Measurements from ENCODE around the gene SNX11. TPM values are rescaled to one million over a fixed set of nuclear protein-coding genes. Genes with fewer than 3 reads are reported as not detected.

The SNX11 gene
- total RNA-seq, 1 donor from 2014 or later: 10.5 TPM

GRCh38 chr17:48084932-48085331 is 22.6 kb upstream of the SNX11 start:
- ATAC-seq: no peak
- no peak for DNase-seq (ENCODE audit: missing footprints)
- intact Hi-C loops (cut with DNase I): no loop called here

DNA sequence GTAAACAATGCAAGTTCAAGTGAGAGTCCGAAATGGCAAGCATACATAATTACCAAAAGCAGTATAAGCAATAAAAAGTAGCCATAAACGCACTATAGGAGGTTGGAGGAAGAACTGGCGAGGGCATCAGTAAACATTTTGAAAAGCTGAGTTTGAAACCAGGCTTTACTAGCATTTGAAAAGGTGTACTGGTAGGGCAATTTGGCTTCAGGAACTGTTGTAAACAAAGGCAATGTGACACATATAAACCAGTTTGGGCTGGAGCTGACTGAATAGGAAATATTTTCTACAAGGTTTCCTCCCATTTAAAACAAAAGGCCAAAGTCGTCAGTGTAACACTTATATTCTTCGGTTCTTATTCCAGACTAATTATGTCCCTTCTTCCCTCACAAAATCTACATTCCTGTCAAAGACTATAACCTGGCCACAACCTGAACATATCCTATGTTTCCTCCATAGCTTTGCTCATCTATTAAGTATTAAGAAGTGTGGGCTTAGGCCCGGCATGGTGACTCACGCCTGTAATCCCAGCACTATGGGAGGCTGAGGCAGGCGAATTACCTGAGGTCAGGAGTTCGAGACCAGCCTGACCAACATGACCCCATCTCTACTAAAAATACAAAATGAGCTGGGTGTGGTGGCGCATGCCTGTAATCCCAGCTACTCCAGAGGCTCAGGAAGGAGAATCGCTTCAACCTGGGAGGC is 14.1 kb upstream of the SNX11 start:
- DNase-seq (ENCODE audit: missing footprints): no peak
- intact Hi-C loops (cut with DNase I): no loop called here
- ATAC-seq: no peak

- intact Hi-C loops (cut with DNase I): no loop called here
- no peak for DNase-seq (ENCODE audit: missing footprints)
- no peak for ATAC-seq
Observed at GRCh38 chr17:48095611-48096010, 12.0 kb upstream of the SNX11 start.

DNA sequence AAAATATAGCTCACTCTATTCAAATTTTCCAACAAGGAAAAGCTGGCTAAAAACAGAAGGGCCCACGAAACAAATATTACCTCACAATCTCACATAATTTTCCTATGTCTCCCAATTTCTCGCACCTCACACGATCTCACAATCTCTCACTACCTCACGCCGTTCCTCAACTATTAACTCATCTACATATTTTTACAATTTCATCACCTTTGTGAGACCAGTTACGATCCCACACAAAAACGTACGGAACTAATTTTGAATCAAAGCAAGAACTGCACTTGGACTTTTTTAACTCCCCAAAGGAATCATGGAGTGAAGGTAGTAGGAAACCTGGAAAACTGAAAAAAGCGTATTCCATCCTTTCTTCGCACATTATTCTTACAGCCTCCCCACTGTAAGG is 7.4 kb upstream of the SNX11 start:
- intact Hi-C loops (cut with DNase I): no loop called here
- no peak for DNase-seq (ENCODE audit: missing footprints)
- ATAC-seq: no peak

DNA sequence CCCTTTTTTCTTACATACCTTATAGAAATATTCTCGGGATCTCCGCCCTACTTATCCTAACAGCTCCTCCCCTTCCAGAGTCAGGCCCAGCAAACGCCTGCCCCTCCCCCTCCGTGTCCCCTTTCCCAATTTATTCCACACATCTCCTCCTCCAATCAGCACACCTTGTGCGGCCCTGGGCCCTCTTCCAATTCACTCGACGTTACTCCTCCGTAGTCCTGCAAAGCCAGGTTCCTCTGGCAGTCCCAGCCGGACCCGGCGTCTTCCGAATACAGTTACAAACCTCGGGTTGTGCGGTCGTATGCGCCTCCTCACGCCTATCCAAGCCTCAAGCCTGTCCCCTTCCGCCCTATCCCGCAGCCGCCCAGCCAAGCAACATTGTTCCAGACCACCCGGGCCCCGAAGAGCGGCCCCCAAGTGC is 7.0 kb upstream of the SNX11 start:
- intact Hi-C loops (cut with DNase I): no loop called here
- DNase-seq (ENCODE audit: missing footprints): peak; percentile 73
- peak; percentile 18 for ATAC-seq

DNA sequence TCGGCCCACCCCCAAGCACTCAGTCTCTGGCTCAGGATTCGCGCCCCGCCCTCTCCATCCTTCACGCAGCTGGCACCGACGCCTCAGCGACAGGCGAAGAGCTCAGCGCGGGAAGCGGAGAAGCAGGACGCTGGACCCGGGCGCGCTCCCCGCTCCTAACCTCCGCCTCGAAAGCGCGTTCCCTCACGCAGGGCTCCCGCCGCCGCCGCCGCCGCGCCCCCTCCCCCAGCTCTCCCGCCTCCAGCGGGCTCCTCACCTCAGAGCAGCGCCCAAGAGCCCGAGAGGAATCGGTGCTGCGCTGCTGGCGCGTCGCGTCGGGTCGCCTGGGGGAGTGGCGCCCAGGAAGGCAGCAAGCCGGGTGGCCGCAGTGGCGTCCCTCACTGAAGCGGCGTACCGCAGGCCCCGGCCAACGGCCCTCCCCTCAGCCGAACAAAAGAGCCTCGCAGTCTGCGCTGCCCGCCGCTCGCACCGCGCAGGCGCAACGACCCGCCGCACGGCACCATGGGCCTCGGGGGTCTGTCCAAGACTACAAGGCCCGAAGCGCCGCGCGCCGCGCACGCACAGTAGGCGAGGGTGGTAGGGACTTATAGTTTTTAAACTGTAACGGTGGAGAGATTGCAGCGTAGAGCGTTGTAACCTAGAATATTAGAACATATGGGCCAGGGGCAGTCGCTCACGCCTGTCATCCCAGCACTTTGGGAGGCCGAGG is 6.4 kb upstream of the SNX11 start, which contains the start of gene CBX1:
Gene CBX1 (minus strand): TSS at position 467 of the 709 bp plus-strand sequence. CDS start 24,474 bp downstream, outside the sequence.
- DNase-seq (ENCODE audit: missing footprints) (peak; percentile 98), ATAC-seq (peak; percentile 99)
- intact Hi-C loops (cut with DNase I): no loop called here

- DNase-seq (ENCODE audit: missing footprints) (no peak), ATAC-seq (no peak)
- intact Hi-C loops (cut with DNase I): no loop called here
Observed at GRCh38 chr17:48102043-48102750, 5.4 kb upstream of the SNX11 start.

GRCh38 chr17:48102798-48103715 is 4.5 kb upstream of the SNX11 start:
- ATAC-seq (no peak), DNase-seq (ENCODE audit: missing footprints) (no peak)
- intact Hi-C loops (cut with DNase I): no loop called here

GRCh38 chr17:48104440-48104839 is 3.1 kb upstream of the SNX11 start:
- DNase-seq (ENCODE audit: missing footprints) (no peak), ATAC-seq (no peak)
- intact Hi-C loops (cut with DNase I): no loop called here

DNA sequence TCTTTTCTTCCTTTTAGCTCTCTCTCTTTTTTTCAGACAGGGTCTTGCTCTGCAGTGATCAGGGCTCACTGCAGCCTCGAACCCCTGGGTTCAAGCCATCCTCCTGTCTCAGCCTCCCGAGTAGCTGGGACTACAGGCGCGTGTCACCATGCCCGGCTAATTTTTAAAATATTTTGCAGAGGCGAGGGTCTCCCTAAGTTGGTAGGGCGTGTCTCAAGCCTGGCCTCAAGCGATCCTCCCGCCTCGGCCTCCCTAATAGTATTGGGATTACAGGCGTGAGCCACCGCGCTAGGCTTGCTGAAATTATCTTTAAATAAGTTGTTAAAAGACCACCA is 797 bp upstream of the SNX11 start:
- intact Hi-C loops (cut with DNase I): no loop called here
- DNase-seq (ENCODE audit: missing footprints): no peak
- no peak for ATAC-seq

GRCh38 chr17:48110761-48111160 is 3.2 kb downstream of the SNX11 start:
- intact Hi-C loops (cut with DNase I): no loop called here
- no peak for DNase-seq (ENCODE audit: missing footprints)
- no peak for ATAC-seq

DNA sequence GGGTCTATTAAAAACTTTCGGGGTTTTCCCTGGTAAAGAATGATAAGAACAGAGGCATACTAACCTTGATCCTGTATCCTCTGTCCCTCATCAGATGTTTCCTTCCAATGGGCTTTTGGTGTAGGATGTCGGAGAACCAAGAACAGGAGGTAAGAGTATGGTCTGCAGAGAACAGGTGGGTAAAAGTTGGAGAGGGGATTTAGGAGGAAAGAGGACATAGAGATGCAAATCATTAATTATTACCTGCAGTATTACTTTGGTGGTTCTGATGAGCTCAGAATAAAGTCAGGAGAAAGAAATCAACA is 4.3 kb downstream of the SNX11 start:
- intact Hi-C loops (cut with DNase I): no loop called here
- DNase-seq (ENCODE audit: missing footprints) (no peak), ATAC-seq (no peak)

GRCh38 chr17:48113201-48113676 is 5.7 kb downstream of the SNX11 start:
- DNase-seq (ENCODE audit: missing footprints) (no peak), ATAC-seq (peak; percentile 42)
- intact Hi-C loops (cut with DNase I): no loop called here

- intact Hi-C loops (cut with DNase I): no loop called here
- ATAC-seq (no peak), DNase-seq (ENCODE audit: missing footprints) (no peak)
Observed at GRCh38 chr17:48121923-48122664, 14.5 kb downstream of the SNX11 start.

DNA sequence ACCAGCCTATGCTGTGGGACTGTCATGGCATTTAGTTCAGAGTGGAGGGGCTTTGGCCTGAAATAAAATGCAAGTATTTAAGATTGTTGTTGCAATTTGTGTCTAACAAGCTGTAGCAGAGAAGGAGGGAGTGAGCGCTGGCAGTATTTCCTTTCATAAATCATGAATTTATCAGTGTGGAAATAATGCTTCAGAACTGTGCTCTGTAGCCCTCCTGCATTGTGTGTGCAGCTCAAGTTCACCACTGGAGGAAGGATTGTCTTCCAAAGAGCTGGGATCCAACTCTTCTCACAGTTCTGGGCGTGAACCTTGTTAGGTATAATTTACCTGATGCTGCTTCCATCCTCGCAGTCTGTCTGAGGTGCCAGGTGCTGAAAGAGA is 15.1 kb downstream of the SNX11 start:
- DNase-seq (ENCODE audit: missing footprints) (no peak), ATAC-seq (no peak)
- intact Hi-C loops (cut with DNase I): no loop called here

- intact Hi-C loops (cut with DNase I): no loop called here
- no peak for ATAC-seq
- DNase-seq (ENCODE audit: missing footprints): no peak
Observed at GRCh38 chr17:48123111-48123510, 15.5 kb downstream of the SNX11 start.

DNA sequence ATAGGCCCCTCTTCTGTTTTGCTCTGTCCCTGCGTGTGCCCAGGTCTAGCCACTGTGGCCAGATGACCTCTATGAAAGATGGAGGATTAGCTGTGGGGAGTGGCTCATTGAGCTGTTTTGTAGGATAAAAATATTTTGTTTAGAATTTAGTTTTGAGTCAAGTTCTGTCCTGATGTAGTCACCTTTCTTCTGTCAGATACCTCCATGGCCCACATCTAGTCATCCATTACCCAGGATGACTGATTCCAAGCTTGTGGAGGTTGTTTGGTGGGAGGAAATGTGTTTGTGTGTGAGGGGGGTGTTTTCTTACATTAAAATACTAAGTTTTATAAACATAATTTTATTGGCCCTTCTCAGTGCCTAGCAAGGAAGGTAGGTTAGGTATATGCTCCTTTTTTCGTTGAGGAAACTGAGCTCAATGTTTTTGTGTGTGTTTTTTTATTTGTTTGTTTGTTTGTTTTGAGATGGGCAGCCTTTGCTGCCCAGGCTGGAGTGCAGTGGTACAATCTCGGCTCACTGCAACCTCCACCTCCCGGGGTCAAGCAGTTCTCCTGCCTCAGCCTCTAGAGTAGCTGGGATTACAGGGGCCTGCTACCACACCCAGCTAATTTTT is 16.3 kb downstream of the SNX11 start:
- intact Hi-C loops (cut with DNase I): no loop called here
- DNase-seq (ENCODE audit: missing footprints): no peak
- ATAC-seq: no peak
